OCI-LY7 (cell line): ENCODE measurements around the gene PTRH1. TPM values are rescaled to one million over a fixed set of nuclear protein-coding genes. Genes with fewer than 3 reads are reported as not detected.

Experiments used
- BruUV-seq: library from RNA; stranded (reverse); fragments of 400-500 nt; replicated peaks from 2 replicates; lab custom pipeline; 2021; lab: Mats Ljungman, UMichigan
- CTCF ChIA-PET: fragments of 300-600 bp; sonication (Branson Sonifier 250); formaldehyde crosslinking; loops from one replicate; lab custom pipeline; 2022; ENCODE audit warnings: antibody characterized with exemption; ENCODE audit not compliant: unreplicated experiment; lab: Charles Lee
- POLR2A ChIA-PET: fragments of 300-600 bp; sonication (Branson Sonifier 250); formaldehyde crosslinking; loops from one replicate; lab custom pipeline; 2022; ENCODE audit warnings: antibody characterized with exemption; lab: Charles Lee
- DNase-seq: peaks from one replicate; pipeline ENCODE4 v3.0.0-alpha.2; 2015; ENCODE audit warnings: low spot score
- H2AFZ ChIP-seq: fragments of 200-600 bp; sonication (generic), shearing (Covaris generic); 2 replicates; pipeline ENCODE4 v1.6.1; 2014; ENCODE audit warnings: mild to moderate bottlenecking, antibody characterized with exemption, low read length, moderate library complexity
- H3K27ac ChIP-seq: fragments of 200-600 bp; sonication (generic); 2 replicates; pipeline ENCODE4 v1.5.1; 2014; ENCODE audit warnings: mixed run types, low read depth, mild to moderate bottlenecking, moderate library complexity, low read length, inconsistent platforms; ENCODE audit not compliant: poor library complexity, severe bottlenecking
- H3K36me3 ChIP-seq: fragments of 200-600 bp; sonication (generic); 2 replicates; pipeline ENCODE4 v1.6.1; 2014; ENCODE audit warnings: mild to moderate bottlenecking, antibody characterized with exemption, low read length, moderate library complexity, mixed read lengths; ENCODE audit not compliant: insufficient read depth
- H3K4me1 ChIP-seq: fragments of 200-600 bp; sonication (generic); 2 replicates; pipeline ENCODE4 v1.5.1; 2014; ENCODE audit warnings: mild to moderate bottlenecking, low read length; ENCODE audit not compliant: insufficient read depth, poor library complexity, severe bottlenecking
- H3K4me2 ChIP-seq: fragments of 200-600 bp; sonication (generic); 2 replicates; pipeline ENCODE4 v1.6.1; 2014; ENCODE audit warnings: mild to moderate bottlenecking, low read length
- H3K4me3 ChIP-seq: fragments of 200-600 bp; sonication (generic); 2 replicates; pipeline ENCODE4 v1.5.1; 2014; ENCODE audit warnings: mild to moderate bottlenecking, low read depth, low read length; ENCODE audit not compliant: poor library complexity, severe bottlenecking
- H3K79me2 ChIP-seq: fragments of 200-600 bp; sonication (generic); 2 replicates; pipeline ENCODE4 v1.6.1; 2016; ENCODE audit warnings: low read depth, mild to moderate bottlenecking, low read length, moderate library complexity, mixed read lengths; ENCODE audit not compliant: insufficient read depth
- H3K9me2 ChIP-seq: fragments of 200-600 bp; sonication (generic); 2 replicates; pipeline ENCODE4 v1.6.1; 2016; ENCODE audit warnings: mild to moderate bottlenecking, low read length, mixed read lengths; ENCODE audit not compliant: insufficient read depth
- H3K9me3 ChIP-seq: fragments of 200-600 bp; sonication (generic); 2 replicates; pipeline ENCODE4 v1.6.1; 2014; ENCODE audit warnings: mild to moderate bottlenecking, mixed run types, low read length, mixed read lengths
- H4K20me1 ChIP-seq: fragments of 200-600 bp; sonication (generic); 2 replicates; pipeline ENCODE4 v1.6.1; 2014; ENCODE audit warnings: mild to moderate bottlenecking, antibody characterized with exemption, low read length, moderate library complexity, mixed read lengths; ENCODE audit not compliant: insufficient read depth
- EZH2phosphoT487 ChIP-seq: fragments of 200-600 bp; sonication (generic); IDR thresholded peaks from 2 replicates; pipeline ENCODE4 v1.6.1; 2018; ENCODE audit warnings: low read depth, borderline replicate concordance, mild to moderate bottlenecking, mixed run types, antibody characterized with exemption, low read length, moderate library complexity, mixed read lengths
- intact Hi-C: fragments of 100-400 bp; cut with micrococcal nuclease; formaldehyde crosslinking; loops from one replicate; pipeline ENCODE4 v1.10.0; 2022; ENCODE audit not compliant: unreplicated experiment
- total RNA-seq, 2 experiments: library from RNA; depleted of rRNA in 1 of 2; stranded (reverse); fragments of >200 nt in 1 of 2; shearing (Covaris generic) in 1 of 2; gene quantifications; 2 replicates each; pipeline ENCODE4 v1.2.3, GENCODE V29; 2014 to 2022
- TF ChIP-seq, protein P1 (sequence below): fragments of 200-600 bp; sonication (generic); conservative IDR thresholded peaks from 2 replicates; pipeline ENCODE4 v1.5.1; 2014; ENCODE audit warnings: mild to moderate bottlenecking, antibody characterized with exemption, low read length, moderate library complexity, mixed read lengths

Gene PTRH1
- total RNA-seq, 2 experiments from 2014 or later = 8.9 to 11.1 TPM

- Histone ChIP-seq H3K79me2 (no peaks in the 10 kb centered on the region), H3K27ac (no peak overlapping the region), H2AFZ (no peak overlapping the region), H3K9me2 (no peaks in the 10 kb centered on the region), H3K4me3 (no peak overlapping the region), H3K36me3 (no peaks in the 10 kb centered on the region), H4K20me1 (no peaks in the 10 kb centered on the region; the same call in 1 of the 2 replicates), H3K4me2 (no peak overlapping the region), H3K4me1 (peaks cover 21% of the 10 kb centered on the region), H3K9me3 (no peaks in the 10 kb centered on the region)
- TF ChIP-seq, protein P1, sequence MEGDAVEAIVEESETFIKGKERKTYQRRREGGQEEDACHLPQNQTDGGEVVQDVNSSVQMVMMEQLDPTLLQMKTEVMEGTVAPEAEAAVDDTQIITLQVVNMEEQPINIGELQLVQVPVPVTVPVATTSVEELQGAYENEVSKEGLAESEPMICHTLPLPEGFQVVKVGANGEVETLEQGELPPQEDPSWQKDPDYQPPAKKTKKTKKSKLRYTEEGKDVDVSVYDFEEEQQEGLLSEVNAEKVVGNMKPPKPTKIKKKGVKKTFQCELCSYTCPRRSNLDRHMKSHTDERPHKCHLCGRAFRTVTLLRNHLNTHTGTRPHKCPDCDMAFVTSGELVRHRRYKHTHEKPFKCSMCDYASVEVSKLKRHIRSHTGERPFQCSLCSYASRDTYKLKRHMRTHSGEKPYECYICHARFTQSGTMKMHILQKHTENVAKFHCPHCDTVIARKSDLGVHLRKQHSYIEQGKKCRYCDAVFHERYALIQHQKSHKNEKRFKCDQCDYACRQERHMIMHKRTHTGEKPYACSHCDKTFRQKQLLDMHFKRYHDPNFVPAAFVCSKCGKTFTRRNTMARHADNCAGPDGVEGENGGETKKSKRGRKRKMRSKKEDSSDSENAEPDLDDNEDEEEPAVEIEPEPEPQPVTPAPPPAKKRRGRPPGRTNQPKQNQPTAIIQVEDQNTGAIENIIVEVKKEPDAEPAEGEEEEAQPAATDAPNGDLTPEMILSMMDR = no peak
- TF ChIP-seq EZH2phosphoT487 = no peak
- BruUV-seq = no TSS peak
- POLR2A ChIA-PET = interaction anchor here (1.5 kb wide), 1 partner anchor 12 kb away, joined by 3 read pairs; no protein-coding TSS in a partner anchor
- DNase-seq = no peak
- intact Hi-C loops = no loop called here
- CTCF ChIA-PET = no interaction called here
Observed at GRCh38 chr9:127710204-127710783, 5.2 kb downstream of the PTRH1 start.

DNA sequence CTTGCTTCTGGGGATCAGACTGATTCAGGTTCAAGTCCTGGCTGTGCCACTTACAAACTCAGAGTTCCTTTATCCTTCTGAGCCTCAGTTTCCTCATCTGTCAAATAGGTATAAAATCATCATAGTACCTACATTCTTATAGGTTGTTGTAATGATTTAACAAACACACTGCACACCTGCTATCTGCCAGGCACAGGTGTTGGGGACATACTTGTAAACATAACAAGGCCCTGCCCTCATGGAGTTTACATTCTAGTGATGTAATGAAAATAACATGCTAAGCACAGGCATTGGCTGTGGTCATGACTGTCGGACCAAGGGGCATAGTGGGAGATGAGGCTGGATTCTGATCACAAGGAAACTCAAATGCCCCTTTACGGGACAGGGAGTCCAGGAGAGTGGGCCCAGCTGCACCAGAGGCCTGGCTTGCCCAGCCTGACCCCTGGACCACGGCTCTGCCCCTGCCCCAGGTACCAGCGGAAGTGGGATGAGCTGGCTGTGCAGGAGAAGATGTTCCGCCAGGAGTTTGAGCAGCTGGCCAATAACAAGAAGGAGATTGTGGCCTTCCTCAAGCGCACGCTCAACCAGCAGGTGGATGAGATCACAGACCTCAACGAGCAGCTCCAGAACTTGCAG is 6.4 kb downstream of the PTRH1 start:
- intact Hi-C loops = no loop called here
- TF ChIP-seq EZH2phosphoT487 = no peak
- TF ChIP-seq, protein P1 = no peak
- H3K4me2 ChIP-seq = no peak overlapping the region
- H3K4me1 ChIP-seq = peaks cover 18% of the 10 kb centered on the region
- no peaks in the 10 kb centered on the region for H3K36me3 ChIP-seq
- CTCF ChIA-PET = no interaction called here
- H3K27ac ChIP-seq = no peak overlapping the region
- DNase-seq = no peak
- H3K4me3 ChIP-seq = no peak overlapping the region
- H2AFZ ChIP-seq = no peak overlapping the region
- no peaks in the 10 kb centered on the region; the same call in 1 of the 2 replicates for H4K20me1 ChIP-seq
- H3K79me2 ChIP-seq = no peaks in the 10 kb centered on the region
- BruUV-seq = no TSS peak
- no peaks in the 10 kb centered on the region for H3K9me3 ChIP-seq
- POLR2A ChIA-PET = interaction anchor here (1.5 kb wide), 1 partner anchor 13 kb away, joined by 3 read pairs; no protein-coding TSS in a partner anchor
- H3K9me2 ChIP-seq = no peaks in the 10 kb centered on the region

DNA sequence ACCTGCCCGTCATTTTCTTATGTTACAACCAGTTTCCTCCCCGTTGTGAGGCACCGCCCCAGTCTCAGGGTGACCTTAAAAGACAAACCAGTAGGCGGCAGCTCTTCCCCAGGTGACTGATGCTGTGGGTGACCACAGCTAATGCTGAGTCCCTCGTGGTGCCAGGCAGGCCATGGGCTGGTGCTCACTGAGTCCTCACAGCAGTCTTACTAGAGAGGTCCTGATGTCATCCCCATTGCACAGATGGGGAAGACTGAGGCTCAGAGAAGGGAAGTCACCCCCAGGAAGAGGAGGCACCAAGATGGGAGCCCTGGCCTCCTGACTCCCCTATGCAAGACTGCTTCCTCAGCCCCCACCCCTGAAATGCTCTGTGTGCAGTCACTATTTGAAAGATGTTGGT is 7.7 kb downstream of the PTRH1 start:
- POLR2A ChIA-PET = no interaction called here
- Histone ChIP-seq H3K36me3 (no peaks in the 10 kb centered on the region), H3K4me1 (peaks cover 18% of the 10 kb centered on the region), H4K20me1 (no peaks in the 10 kb centered on the region), H3K79me2 (no peaks in the 10 kb centered on the region), H3K9me2 (no peaks in the 10 kb centered on the region), H2AFZ (no peak overlapping the region), H3K4me3 (no peak overlapping the region), H3K27ac (no peak overlapping the region), H3K4me2 (no peak overlapping the region), H3K9me3 (no peaks in the 10 kb centered on the region)
- TF ChIP-seq, protein P1 = peak; percentile 69
- TF ChIP-seq EZH2phosphoT487 = no peak
- intact Hi-C loops = no loop called here
- peak; percentile 55 for DNase-seq
- BruUV-seq = no TSS peak
- CTCF ChIA-PET = no interaction called here
